Esophagus (tissue), 2 donors: ENCODE results near the gene SMIM38. TPM values are rescaled to one million over a fixed set of nuclear protein-coding genes. Genes with fewer than 3 reads are reported as not detected.
A peak's percentile ranks its signal among the peaks of the same experiment; 100 is the strongest.

Experiments
- H3K27ac ChIP-seq, 2 donors: one replicate each; pipeline ENCODE4 v1.5.1; 2013; ENCODE audit warnings: low read depth in 2 of 2, mild to moderate bottlenecking in 2 of 2, inconsistent platforms in 1 of 2, low read length in 1 of 2, moderate library complexity in 1 of 2
- H3K27me3 ChIP-seq, 2 donors: one replicate each; pipeline ENCODE4 v1.6.1; 2013; ENCODE audit warnings: low read length in 2 of 2, control low read depth in 1 of 2, mild to moderate bottlenecking in 1 of 2; ENCODE audit not compliant: insufficient read depth in 2 of 2, control insufficient read depth in 1 of 2
- H3K36me3 ChIP-seq, 2 donors: one replicate each; pipeline ENCODE4 v1.6.1; 2013; ENCODE audit warnings: low read length in 1 of 2; ENCODE audit not compliant: control insufficient read depth in 2 of 2, insufficient read depth in 2 of 2
- H3K4me1 ChIP-seq, 2 donors: one replicate each; pipeline ENCODE4 v1.6.1; 2013; ENCODE audit warnings: low read length in 1 of 2; ENCODE audit not compliant: control insufficient read depth in 2 of 2, insufficient read depth in 2 of 2
- H3K4me3 ChIP-seq, 2 donors: one replicate each; pipeline ENCODE4 v1.5.1; 2013; ENCODE audit warnings: low read length in 2 of 2, mild to moderate bottlenecking in 2 of 2, low read depth in 1 of 2, moderate library complexity in 1 of 2
- H3K9me3 ChIP-seq, 2 donors: one replicate each; pipeline ENCODE4 v1.6.1; 2013; ENCODE audit warnings: mild to moderate bottlenecking in 2 of 2, low read depth in 1 of 2, low read length in 1 of 2, moderate library complexity in 1 of 2; ENCODE audit not compliant: control insufficient read depth in 2 of 2, insufficient read depth in 1 of 2
- WGBS, 2 donors: extraction: QIAGEN DNeasy Blood & Tissue Kit; methylation state at CpG; one replicate each; pipeline ENCODE4 v1.1.7; 2013; 5-methylcytosine and 5-hydroxymethylcytosine counted together
- polyA plus RNA-seq, 2 donors: library from polyadenylated mRNA; stranded (reverse); fragments of 200-250 nt; gene quantifications; one replicate each; pipeline ENCODE4 v1.2.3, GENCODE V29; 2013
- donor health status: healthy with polysubstance abuse.
- donor health status: Bipolar disorder and iron deficiency.

Gene SMIM38
- polyA plus RNA-seq, 2 donors = 0.08 to 0.11 TPM

DNA sequence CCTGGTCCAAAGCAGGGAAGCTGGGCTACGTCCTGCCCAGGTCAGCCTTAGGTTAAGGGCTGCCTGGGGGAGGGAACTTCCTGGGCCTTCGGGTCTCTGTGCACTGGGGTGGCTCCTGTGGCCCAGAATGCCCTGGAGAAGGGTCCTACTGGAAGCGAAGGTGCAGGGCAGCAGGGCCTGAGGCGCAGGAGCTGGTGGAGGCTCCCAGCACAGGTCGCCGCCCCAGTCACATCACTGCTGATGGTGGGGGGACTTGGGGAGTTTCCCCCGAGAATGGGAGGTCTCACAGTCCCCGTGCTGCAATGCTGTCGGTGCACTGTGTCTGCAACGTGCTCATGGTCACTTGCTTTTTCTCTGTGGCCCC lies 815 bp upstream of the SMIM38 start:
- H3K4me3 ChIP-seq = no peak overlapping the region
- peaks cover 4 to 16% of the 10 kb centered on the region in 2 donors for H3K4me1 ChIP-seq
- no peaks in the 10 kb centered on the region for H3K27me3 ChIP-seq
- H3K36me3 ChIP-seq = no peaks in the 10 kb centered on the region
- WGBS, 2 donors = 91 to 92% methylated on average over 10 of the region's 10 CpGs
- H3K27ac ChIP-seq = no peak overlapping the region
- no peaks in the 10 kb centered on the region for H3K9me3 ChIP-seq

DNA sequence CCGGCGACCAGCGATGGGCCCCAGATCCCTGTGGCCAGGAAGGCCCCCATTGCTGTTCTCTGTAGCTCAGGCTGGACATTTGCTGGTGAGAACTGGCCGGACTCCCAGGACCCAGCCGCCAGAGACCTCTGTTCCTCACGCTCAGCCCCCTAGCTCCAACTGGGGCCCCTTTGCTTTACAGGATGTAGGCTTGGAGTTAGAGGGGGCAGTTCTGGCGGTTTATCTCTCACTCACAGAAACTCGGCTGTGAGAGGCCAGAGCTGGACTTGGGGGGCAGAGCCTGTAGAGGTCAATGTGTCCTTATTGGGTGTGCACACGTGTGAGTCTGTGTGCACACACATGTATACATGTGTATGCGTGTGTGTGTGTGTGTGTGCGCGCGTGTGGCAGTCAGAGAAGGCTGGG lies 502 bp downstream of the SMIM38 start:
- Histone ChIP-seq H3K4me3 (no peak overlapping the region), H3K4me1 (peaks cover 4 to 16% of the 10 kb centered on the region in 2 donors), H3K27me3 (no peaks in the 10 kb centered on the region), H3K36me3 (no peaks in the 10 kb centered on the region), H3K27ac (peak overlapping the region in 1 of 2 donors; percentile 47), H3K9me3 (no peaks in the 10 kb centered on the region)
- 72 to 76% methylated on average over 13 of the region's 13 CpGs for WGBS, 2 donors

DNA sequence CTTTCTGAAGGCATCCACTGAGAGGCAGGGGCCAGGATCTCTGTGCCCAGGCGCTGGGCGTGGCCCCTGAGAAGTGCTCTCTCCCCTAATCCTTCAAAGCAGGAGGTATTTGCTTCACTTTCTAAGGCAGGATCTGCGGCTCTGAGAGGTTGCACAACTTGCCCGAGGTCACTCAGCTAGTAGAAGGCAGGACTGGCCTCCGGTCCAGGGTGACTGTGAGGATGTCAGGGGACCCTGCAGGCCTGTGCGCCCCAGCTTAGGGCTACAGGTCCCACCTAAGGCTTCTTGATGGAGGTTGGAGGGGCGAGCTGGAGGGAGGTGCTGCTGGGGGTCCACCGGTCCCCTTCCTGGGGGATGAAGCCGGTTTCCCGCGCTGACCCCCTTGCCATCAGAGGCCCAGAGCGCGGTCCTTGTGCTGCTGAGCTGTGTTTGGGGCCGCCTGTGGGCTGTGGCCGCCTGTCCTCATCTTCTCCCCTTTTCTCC lies 979 bp downstream of the SMIM38 start:
- Histone ChIP-seq H3K27ac (peak overlapping the region in 1 of 2 donors; percentile 47), H3K4me3 (no peak overlapping the region), H3K9me3 (no peaks in the 10 kb centered on the region), H3K4me1 (peaks cover 4 to 16% of the 10 kb centered on the region in 2 donors), H3K36me3 (no peaks in the 10 kb centered on the region), H3K27me3 (no peaks in the 10 kb centered on the region)
- 64 to 70% methylated on average over 15 of the region's 15 CpGs for WGBS, 2 donors

DNA sequence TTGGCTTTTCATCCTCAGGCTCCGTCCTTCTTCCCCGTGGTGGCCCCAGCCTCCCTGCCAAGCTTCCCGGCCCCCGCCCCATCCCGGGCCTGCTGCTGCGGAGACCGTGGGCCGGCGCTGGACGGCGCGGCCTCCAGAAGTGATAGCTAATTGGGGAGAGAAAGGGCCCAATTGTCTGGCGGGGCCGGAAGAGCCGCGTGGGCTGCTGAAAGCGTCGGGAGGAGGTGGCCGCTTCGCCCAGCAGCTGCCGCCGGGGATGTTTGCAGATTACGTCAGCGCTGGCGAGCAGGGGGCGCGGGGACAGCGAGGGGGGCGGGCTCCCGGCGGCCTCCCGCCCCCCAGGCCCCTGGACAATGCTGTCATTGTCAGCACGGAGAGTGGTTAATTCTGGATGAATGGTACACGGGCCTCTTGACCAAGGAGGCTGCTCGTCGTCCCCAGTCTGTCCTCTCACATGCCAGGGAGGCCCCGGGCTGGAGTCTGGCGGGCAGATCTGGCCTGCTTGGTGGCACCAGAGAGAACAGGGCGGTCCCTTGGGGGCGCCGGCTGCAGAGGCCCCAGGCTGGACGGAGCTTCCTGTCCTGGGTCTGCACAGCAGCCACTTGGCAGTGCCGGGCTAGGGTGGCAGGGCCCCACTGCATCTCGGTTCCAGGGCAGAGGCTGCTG lies 1.6 kb downstream of the SMIM38 start:
- Histone ChIP-seq H3K4me3 (no peak overlapping the region), H3K27ac (no peak overlapping the region)

DNA sequence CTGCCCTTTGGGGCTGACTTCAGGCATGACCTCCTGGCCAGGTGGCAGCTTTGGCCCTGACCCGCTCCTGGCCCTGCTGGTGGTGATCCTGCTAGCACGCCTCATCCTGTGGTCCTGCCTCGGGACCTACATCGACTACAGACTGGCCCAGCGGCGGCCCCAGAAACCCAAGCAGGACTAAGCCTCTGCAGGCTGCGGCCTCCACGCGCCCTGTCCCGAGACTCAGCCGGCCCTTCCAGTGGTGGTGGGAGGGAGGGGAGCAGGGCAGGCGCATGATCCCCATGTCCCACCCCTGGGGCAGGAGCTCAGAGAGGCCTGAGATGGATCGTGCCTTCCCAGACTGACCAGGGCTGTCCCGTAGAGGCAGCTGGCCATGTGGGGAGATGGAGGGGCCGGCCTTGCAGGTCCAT lies 2.1 kb downstream of the SMIM38 start:
- Histone ChIP-seq H3K27ac (no peak overlapping the region), H3K9me3 (no peaks in the 10 kb centered on the region), H3K36me3 (no peaks in the 10 kb centered on the region), H3K4me1 (peaks cover 4 to 16% of the 10 kb centered on the region in 2 donors), H3K27me3 (no peaks in the 10 kb centered on the region), H3K4me3 (no peak overlapping the region)
- 92 to 95% methylated on average over 15 of the region's 15 CpGs for WGBS, 2 donors

More for the DNA sequence above, 1.6 kb downstream of the SMIM38 start:
- H3K9me3 ChIP-seq = no peaks in the 10 kb centered on the region
- H3K27me3 ChIP-seq = no peaks in the 10 kb centered on the region
- H3K4me1 ChIP-seq = peaks cover 4 to 16% of the 10 kb centered on the region in 2 donors
- H3K36me3 ChIP-seq = no peaks in the 10 kb centered on the region
- 20 to 23% methylated on average over 44 of the region's 44 CpGs for WGBS, 2 donors

DNA sequence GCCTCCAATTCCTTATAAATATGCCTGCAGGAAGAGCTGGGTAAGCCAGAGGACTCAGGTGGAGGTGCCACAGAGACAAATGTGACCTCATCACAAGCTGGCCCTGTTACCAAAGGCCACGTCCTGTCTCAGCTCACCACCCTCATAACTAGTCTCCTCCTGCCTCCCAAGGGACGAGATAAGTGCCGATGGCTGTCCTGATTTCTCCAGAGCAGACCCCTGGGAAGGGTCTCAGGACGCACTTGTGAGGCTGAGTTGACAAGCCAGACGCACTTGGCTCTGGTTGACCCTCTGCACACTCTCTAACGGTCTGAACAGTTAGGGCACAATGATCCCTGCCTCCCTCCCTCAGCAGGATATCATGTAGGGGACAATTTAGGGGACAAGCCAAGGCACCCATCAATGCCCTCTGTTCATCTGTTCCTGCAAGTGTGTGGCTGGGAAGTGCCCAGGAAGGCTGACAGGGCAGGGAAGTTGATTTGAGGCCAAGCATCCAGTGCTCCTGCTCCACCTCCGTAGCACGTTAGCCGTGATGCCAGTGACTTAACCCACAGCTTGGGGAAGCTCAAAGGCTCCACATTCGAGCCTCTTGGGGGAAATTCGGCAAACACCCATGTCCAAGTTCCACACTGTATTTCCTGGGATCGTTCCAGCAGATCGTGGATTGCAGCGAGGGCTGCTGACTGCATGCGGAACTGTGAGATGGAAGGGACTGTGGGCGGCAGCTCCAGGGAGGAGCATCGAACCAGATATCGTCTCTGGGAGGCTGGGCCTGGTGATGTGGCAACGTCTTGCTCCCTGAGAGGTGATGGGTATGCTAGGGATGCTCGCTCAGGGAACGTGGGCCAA lies 2.8 kb downstream of the SMIM38 start:
- no peak overlapping the region for H3K27ac ChIP-seq
- peaks cover 4 to 16% of the 10 kb centered on the region in 2 donors for H3K4me1 ChIP-seq
- WGBS, 2 donors = 84 to 87% methylated on average over 21 of the region's 21 CpGs
- H3K4me3 ChIP-seq = no peak overlapping the region
- no peaks in the 10 kb centered on the region for H3K27me3 ChIP-seq
- H3K9me3 ChIP-seq = no peaks in the 10 kb centered on the region
- no peaks in the 10 kb centered on the region for H3K36me3 ChIP-seq

DNA sequence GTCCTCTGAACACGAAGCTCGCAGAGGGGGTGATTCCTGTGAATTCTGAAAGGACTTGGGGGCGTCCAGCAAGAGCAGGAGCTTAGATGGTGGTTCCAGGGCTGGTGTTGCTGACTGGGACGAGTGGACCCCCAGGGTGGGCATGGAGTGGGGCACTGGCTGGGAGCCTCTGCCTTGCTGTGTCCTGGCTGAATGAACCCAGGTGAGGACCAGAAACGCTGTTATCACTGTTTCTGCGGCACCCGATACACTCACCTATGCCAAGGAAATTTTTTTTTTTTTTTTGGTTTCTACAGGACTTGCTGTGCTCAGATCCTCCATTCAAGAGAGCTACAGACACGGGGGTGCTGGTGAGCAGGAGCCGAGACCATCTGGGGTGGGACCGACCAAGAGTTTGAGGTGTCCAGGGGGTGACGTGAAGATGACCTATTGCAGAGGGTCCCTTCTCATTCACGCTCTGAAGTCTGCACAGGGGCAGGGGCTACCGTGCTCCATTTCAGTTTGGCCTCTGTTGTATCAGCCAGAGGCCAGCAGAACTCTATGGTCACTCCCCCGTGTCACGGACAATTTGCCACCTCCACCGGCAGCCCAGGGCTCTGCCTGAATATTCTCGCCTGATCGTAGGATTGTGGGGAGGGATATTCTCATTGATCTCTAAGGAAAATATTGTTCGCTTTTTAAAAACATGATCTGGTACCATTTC lies 3.6 kb downstream of the SMIM38 start:
- WGBS, 2 donors = 83 to 88% methylated on average over 19 of the region's 19 CpGs

DNA sequence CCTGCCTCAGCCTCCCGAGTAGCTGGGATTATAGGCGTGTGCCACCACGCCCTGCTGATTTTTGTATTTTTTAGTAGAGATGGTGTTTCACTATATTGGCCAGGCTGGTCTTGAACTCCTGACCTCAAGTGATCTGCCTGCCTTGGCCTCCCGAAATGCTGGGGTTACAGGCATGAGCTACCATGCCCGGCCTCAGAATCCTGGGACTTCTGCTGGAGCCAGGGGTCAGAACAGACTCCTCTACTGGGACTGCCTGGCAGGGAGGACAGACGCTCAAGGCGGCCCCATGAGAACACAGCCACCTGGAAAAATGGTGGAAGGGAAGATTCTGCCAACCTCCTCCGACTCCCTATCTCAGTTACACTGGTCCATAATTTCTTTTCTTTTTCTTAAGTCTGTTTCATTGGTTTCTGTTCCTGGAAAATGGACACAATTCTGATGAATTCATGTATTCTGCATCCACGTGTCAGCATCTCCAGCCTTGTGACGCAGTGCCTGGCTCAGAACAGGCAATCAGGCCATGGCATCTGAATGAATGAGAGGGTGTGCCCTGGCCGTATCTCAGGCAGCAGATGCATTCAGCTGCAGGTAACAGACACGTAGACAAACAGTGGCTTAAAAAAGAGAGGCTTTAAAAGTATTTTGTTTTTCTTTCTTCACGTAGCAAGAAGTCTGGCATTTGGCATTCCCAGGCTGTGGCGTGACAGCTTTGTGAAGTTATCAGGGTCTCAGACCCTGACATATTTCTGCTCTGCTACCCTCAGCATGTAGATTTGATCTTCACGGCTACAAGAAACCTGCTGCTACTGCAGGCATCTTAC lies 4.8 kb downstream of the SMIM38 start:
- Histone ChIP-seq H3K27ac (no peak overlapping the region), H3K36me3 (no peaks in the 10 kb centered on the region), H3K4me3 (no peak overlapping the region), H3K4me1 (peaks cover 4 to 14% of the 10 kb centered on the region in 2 donors), H3K9me3 (peaks cover 0 to 2% of the 10 kb centered on the region in 2 donors), H3K27me3 (no peaks in the 10 kb centered on the region)
- WGBS, 2 donors = 70 to 78% methylated on average over 15 of the region's 15 CpGs

More for the DNA sequence above, 3.6 kb downstream of the SMIM38 start:
- Histone ChIP-seq H3K9me3 (peaks cover 0 to under 1% of the 10 kb centered on the region in 2 donors), H3K4me3 (no peak overlapping the region), H3K4me1 (peaks cover 4 to 16% of the 10 kb centered on the region in 2 donors), H3K27ac (no peak overlapping the region), H3K27me3 (no peaks in the 10 kb centered on the region), H3K36me3 (no peaks in the 10 kb centered on the region)

DNA sequence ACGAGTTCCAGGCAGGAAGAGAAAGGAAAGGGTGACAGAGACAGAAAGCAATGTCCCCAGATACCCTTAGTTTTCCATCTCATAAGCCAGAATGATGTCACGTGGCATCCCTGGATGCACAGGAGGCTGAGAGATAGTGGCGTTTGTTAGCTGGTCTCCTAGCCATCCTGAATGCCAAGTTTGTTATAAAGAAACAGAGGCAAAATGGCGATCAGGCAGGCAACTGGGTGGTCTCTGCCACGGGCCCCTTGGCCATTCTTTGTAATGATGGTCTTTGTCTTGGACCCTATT lies 5.3 kb downstream of the SMIM38 start:
- 72 to 74% methylated on average over 5 of the region's 5 CpGs for WGBS, 2 donors
- H3K9me3 ChIP-seq = peaks cover 0 to 2% of the 10 kb centered on the region in 2 donors
- no peaks in the 10 kb centered on the region for H3K27me3 ChIP-seq
- no peak overlapping the region for H3K27ac ChIP-seq
- no peak overlapping the region for H3K4me3 ChIP-seq
- no peaks in the 10 kb centered on the region for H3K36me3 ChIP-seq
- peaks cover 4 to 10% of the 10 kb centered on the region in 2 donors for H3K4me1 ChIP-seq
